ENCODE measurements around the gene CCDC187.

The CCDC187 gene

DNA sequence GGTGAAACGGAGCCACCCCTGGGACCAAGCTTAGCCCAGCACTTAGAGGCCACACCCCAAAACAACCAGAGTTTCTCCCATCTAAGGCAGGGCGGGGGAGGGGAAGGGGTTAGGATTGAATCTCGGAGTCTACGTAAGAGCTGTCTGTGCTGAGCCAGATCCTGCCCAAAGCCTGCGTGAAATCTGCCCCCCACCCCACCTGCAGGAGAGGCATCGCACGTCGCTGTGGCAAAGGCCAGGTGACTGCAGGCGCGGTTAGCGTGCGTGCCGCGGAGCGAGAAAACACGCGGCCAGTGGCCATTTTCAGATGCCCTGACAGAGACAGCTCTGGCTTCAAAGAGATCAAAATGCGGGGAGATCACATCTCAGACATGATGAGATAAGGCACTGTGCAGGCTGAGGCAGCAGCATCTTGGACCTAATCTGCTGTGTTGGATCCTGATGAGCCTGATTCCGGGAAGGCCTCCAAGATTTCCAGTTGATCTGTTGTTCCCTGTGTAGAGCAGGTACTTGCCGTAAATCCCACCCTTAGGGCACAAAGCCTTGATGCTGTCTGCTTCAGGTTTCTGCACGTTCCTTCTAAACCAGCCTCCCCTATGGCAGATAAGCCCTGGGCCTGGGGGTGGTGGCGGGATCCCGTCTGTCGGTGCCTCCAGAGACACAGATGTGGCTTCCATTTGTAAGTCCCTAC lies 55.8 kb downstream of the CCDC187 start:
- H3K9ac ChIP-seq (ENCODE audit: low read depth, low read length) = no peak overlapping the region
- H3K9me3 ChIP-seq (ENCODE audit: insufficient read depth, low read length, severe bottlenecking) = no peaks in the 10 kb centered on the region
- H3K4me3 ChIP-seq (ENCODE audit: low read depth in 1 of 2, low read length in 2 of 2) = no peak overlapping the region
- H3K4me1 ChIP-seq (ENCODE audit: insufficient read depth, low read length) = peaks cover 24% of the 10 kb centered on the region
- ATAC-seq (ENCODE audit: insufficient read depth, low read depth) (no peak), DNase-seq (no peak)
- no peaks in the 10 kb centered on the region for H3K27me3 ChIP-seq (ENCODE audit: insufficient read depth, low read length, poor library complexity)
- H3K4me2 ChIP-seq (ENCODE audit: insufficient read depth, low read length) = no peak overlapping the region
- no peaks in the 10 kb centered on the region for H3K36me3 ChIP-seq (ENCODE audit: insufficient read depth, low read length)
- H3K27ac ChIP-seq (ENCODE audit: low read length) = no peak overlapping the region
- H4K20me1 ChIP-seq (ENCODE audit: insufficient read depth, low read length) = peaks cover 17% of the 10 kb centered on the region; the same call in 1 of the 2 replicates
- TF ChIP-seq EZH2 (IDR thresholded peaks at IDR 0.05; ENCODE audit: borderline replicate concordance, low read depth, low read length, severe bottlenecking) = no peak
- TF ChIP-seq, protein P1, sequence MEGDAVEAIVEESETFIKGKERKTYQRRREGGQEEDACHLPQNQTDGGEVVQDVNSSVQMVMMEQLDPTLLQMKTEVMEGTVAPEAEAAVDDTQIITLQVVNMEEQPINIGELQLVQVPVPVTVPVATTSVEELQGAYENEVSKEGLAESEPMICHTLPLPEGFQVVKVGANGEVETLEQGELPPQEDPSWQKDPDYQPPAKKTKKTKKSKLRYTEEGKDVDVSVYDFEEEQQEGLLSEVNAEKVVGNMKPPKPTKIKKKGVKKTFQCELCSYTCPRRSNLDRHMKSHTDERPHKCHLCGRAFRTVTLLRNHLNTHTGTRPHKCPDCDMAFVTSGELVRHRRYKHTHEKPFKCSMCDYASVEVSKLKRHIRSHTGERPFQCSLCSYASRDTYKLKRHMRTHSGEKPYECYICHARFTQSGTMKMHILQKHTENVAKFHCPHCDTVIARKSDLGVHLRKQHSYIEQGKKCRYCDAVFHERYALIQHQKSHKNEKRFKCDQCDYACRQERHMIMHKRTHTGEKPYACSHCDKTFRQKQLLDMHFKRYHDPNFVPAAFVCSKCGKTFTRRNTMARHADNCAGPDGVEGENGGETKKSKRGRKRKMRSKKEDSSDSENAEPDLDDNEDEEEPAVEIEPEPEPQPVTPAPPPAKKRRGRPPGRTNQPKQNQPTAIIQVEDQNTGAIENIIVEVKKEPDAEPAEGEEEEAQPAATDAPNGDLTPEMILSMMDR (IDR thresholded peaks at IDR 0.05; ENCODE audit: borderline replicate concordance, extremely low read depth, low read length, poor library complexity, severe bottlenecking) = no peak
- H2AFZ ChIP-seq (ENCODE audit: low read depth, low read length) = no peak overlapping the region
- H3K79me2 ChIP-seq (ENCODE audit: insufficient read depth, low read length) = peaks cover 22% of the 10 kb centered on the region

- Histone ChIP-seq H3K9me3 (ENCODE audit: insufficient read depth, low read length, severe bottlenecking) (no peaks in the 10 kb centered on the region), H3K9ac (ENCODE audit: low read depth, low read length) (no peak overlapping the region), H3K36me3 (ENCODE audit: insufficient read depth, low read length) (peaks cover 4% of the 10 kb centered on the region; the same call in 1 of the 2 replicates), H3K4me1 (ENCODE audit: insufficient read depth, low read length) (peaks cover 28% of the 10 kb centered on the region), H3K79me2 (ENCODE audit: insufficient read depth, low read length) (peaks cover 28% of the 10 kb centered on the region), H3K27ac (ENCODE audit: low read length) (no peak overlapping the region), H3K4me3 (ENCODE audit: low read depth in 1 of 2, low read length in 2 of 2) (no peak overlapping the region), H3K27me3 (ENCODE audit: insufficient read depth, low read length, poor library complexity) (no peaks in the 10 kb centered on the region), H2AFZ (ENCODE audit: low read depth, low read length) (no peak overlapping the region), H3K4me2 (ENCODE audit: insufficient read depth, low read length) (no peak overlapping the region), H4K20me1 (ENCODE audit: insufficient read depth, low read length) (peaks cover 22% of the 10 kb centered on the region)
- no peak for ATAC-seq (ENCODE audit: insufficient read depth, low read depth)
- no peak for DNase-seq
- TF ChIP-seq, protein P1 (IDR thresholded peaks at IDR 0.05; ENCODE audit: borderline replicate concordance, extremely low read depth, low read length, poor library complexity, severe bottlenecking) = no peak
- no peak for TF ChIP-seq EZH2 (IDR thresholded peaks at IDR 0.05; ENCODE audit: borderline replicate concordance, low read depth, low read length, severe bottlenecking)
These were observed 56.4 kb downstream of the CCDC187 start for GRCh38 chr9:136247551-136247916.

DNA sequence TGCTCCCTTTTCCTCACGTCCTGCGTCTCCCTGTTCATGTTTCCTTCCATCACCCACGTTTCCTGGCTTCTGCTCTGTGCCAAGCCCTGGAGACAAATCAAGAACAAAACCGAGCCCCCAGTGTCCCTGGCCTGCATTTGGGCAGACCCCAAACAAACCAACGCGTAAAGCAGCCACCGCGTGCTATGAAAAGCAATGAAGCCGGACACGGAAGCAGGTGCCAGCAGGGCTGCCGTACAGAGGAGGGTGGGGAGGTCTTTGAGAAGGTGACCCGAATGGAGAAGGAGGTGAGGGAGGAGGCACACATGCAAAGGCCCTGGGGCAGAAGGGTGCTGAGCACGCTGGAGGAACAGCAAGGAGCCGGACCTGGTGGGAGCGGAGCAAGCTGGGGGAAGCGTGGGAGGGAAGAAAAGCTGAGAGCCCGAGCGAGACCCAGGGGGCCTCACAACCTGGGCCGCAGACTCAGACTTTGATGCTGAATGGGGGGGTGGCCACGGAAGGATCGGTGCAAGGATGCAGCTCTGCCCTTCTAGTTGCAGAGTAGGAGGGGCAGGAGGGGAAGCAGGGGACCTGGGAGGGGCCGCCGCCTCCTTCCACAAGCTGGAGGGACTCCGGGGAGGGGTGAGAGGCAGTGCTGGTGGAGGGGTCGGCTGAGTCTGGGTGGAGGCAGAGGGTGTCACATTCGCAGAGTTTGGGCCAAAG lies 56.9 kb downstream of the CCDC187 start:
- Histone ChIP-seq H3K27me3 (ENCODE audit: insufficient read depth, low read length, poor library complexity) (no peaks in the 10 kb centered on the region), H4K20me1 (ENCODE audit: insufficient read depth, low read length) (peaks cover 27% of the 10 kb centered on the region), H3K9ac (ENCODE audit: low read depth, low read length) (no peak overlapping the region), H3K27ac (ENCODE audit: low read length) (no peak overlapping the region), H3K9me3 (ENCODE audit: insufficient read depth, low read length, severe bottlenecking) (no peaks in the 10 kb centered on the region), H3K4me2 (ENCODE audit: insufficient read depth, low read length) (no peak overlapping the region), H3K36me3 (ENCODE audit: insufficient read depth, low read length) (peaks cover 8% of the 10 kb centered on the region; the same call in 1 of the 2 replicates), H3K4me3 (ENCODE audit: low read depth in 1 of 2, low read length in 2 of 2) (no peak overlapping the region), H2AFZ (ENCODE audit: low read depth, low read length) (no peak overlapping the region; the same call in 1 of the 2 replicates), H3K79me2 (ENCODE audit: insufficient read depth, low read length) (peaks cover 33% of the 10 kb centered on the region), H3K4me1 (ENCODE audit: insufficient read depth, low read length) (peaks cover 28% of the 10 kb centered on the region)
- TF ChIP-seq EZH2 (IDR thresholded peaks at IDR 0.05; ENCODE audit: borderline replicate concordance, low read depth, low read length, severe bottlenecking) = no peak
- TF ChIP-seq, protein P1 (IDR thresholded peaks at IDR 0.05; ENCODE audit: borderline replicate concordance, extremely low read depth, low read length, poor library complexity, severe bottlenecking) = no peak
- ATAC-seq (ENCODE audit: insufficient read depth, low read depth) = no peak
- DNase-seq = no peak
